ENCODE results near the gene MARCHF2.

GRCh38 chr19:8451885-8452284, 38.8 kb downstream of the MARCHF2 start:
- no peak for TF ChIP-seq CTCF (IDR thresholded peaks at IDR 0.05; ENCODE audit: poor library complexity, severe bottlenecking)
- no peak for TF ChIP-seq EZH2 (IDR thresholded peaks at IDR 0.05; ENCODE audit: borderline replicate concordance, insufficient read depth, low read length, poor library complexity, severe bottlenecking)
- no peak for TF ChIP-seq EP300 (conservative IDR thresholded peaks at IDR 0.05; ENCODE audit: poor library complexity, severe bottlenecking)
- TF ChIP-seq SMC3 (conservative IDR thresholded peaks at IDR 0.05; ENCODE audit: poor library complexity) = no peak
- no peak for TF ChIP-seq POLR2AphosphoS5 (IDR thresholded peaks at IDR 0.05)

All from neural cell (in vitro differentiated cells).